K562 (cell line): ENCODE data around the gene IRS2. TPM values are rescaled to one million over a fixed set of nuclear protein-coding genes. Genes with fewer than 3 reads are reported as not detected.

Experiments used
- BRD4 ChIP-seq: fragments of 200-600 bp; sonication (generic); IDR thresholded peaks from 2 replicates; pipeline ENCODE4 v1.6.1; 2017; ENCODE audit warnings: inconsistent platforms
- BRF2 ChIP-seq: IDR thresholded peaks from 3 replicates; pipeline ENCODE4 v1.6.1; 2011; ENCODE audit warnings: borderline replicate concordance, mild to moderate bottlenecking; ENCODE audit not compliant: insufficient read length, insufficient read depth
- EP300 ChIP-seq: IDR thresholded peaks from 2 replicates; pipeline ENCODE4 v1.6.1; 2012; ENCODE audit warnings: low read length, improper control_type of control experiment
- KDM2B ChIP-seq: fragments of 250-450 bp; sonication (Bioruptor Pico); IDR thresholded peaks from 2 replicates; pipeline ENCODE4 v1.8.0; 2021; ENCODE audit warnings: mild to moderate bottlenecking, moderate library complexity
- MECOM ChIP-seq: fragments of 250-450 bp; sonication (Bioruptor Pico); IDR thresholded peaks from 2 replicates; pipeline ENCODE4 v1.8.0; 2022; ENCODE audit warnings: inconsistent platforms
- NFE2 ChIP-seq: IDR thresholded peaks from 2 replicates; pipeline ENCODE4 v1.6.1; 2014; ENCODE audit warnings: antibody characterized with exemption, low read depth
- NFIX ChIP-seq: fragments of 250-450 bp; sonication (Bioruptor Pico); IDR thresholded peaks from 2 replicates; pipeline ENCODE4 v1.4.0; 2020; ENCODE audit warnings: low read depth, mild to moderate bottlenecking, moderate library complexity
- PCBP1 ChIP-seq: fragments of 200-400 bp; formaldehyde crosslinking; IDR thresholded peaks from 2 replicates; pipeline ENCODE4 v1.6.1; 2018; ENCODE audit warnings: mild to moderate bottlenecking, low read depth, low read length; ENCODE audit not compliant: poor library complexity, severe bottlenecking
- PHTF2 ChIP-seq: fragments of 250-450 bp; sonication (Bioruptor Pico); IDR thresholded peaks from 2 replicates; pipeline ENCODE4 v1.5.0; 2021; ENCODE audit warnings: mild to moderate bottlenecking
- PTRF ChIP-seq: fragments of 450-650 bp; IDR thresholded peaks from 2 replicates; pipeline ENCODE4 v1.6.1; 2016; ENCODE audit warnings: mild to moderate bottlenecking, missing genetic modification characterization, missing compliant biosample characterization
- PTTG1 ChIP-seq: fragments of 450-650 bp; IDR thresholded peaks from 2 replicates; pipeline ENCODE4 v1.6.1; 2016; ENCODE audit warnings: low read depth, mild to moderate bottlenecking, missing genetic modification characterization, missing compliant biosample characterization
- SMARCE1 ChIP-seq: fragments of 450-650 bp; IDR thresholded peaks from 2 replicates; pipeline ENCODE4 v1.7.1; 2016; ENCODE audit warnings: mild to moderate bottlenecking
- SPI1 ChIP-seq: IDR thresholded peaks from 2 replicates; pipeline ENCODE4 v1.6.1; 2011; ENCODE audit warnings: low read depth, low read length, control low read depth, borderline replicate concordance
- SRSF1 ChIP-seq: fragments of 200-400 bp; formaldehyde crosslinking; IDR thresholded peaks from 2 replicates; pipeline ENCODE4 v1.6.1; 2017; ENCODE audit warnings: mild to moderate bottlenecking, low read depth, low read length, moderate library complexity
- TBL1XR1 ChIP-seq, 2 experiments: IDR thresholded peaks; 2 replicates each; pipeline ENCODE4 v1.6.1; 2012; ENCODE audit warnings: improper control_type of control experiment in 2 of 2, low read length in 2 of 2, mild to moderate bottlenecking in 1 of 2
- WHSC1 ChIP-seq: IDR thresholded peaks from one replicate; pipeline ENCODE4 v1.6.1; 2012; ENCODE audit warnings: low read length, control low read depth, inconsistent platforms
- ZBTB12 ChIP-seq: fragments of 250-450 bp; sonication (Bioruptor Pico); IDR thresholded peaks from 2 replicates; pipeline ENCODE4 v1.4.0; 2020
- ZBTB7A ChIP-seq: IDR thresholded peaks from 2 replicates; pipeline ENCODE4 v1.6.1; 2011; ENCODE audit warnings: low read depth, mild to moderate bottlenecking, low read length, moderate library complexity, borderline replicate concordance; ENCODE audit not compliant: control insufficient read depth
- ZNF217 ChIP-seq: sonication (generic); formaldehyde crosslinking; IDR thresholded peaks from 2 replicates; pipeline ENCODE4 v1.8.0; 2022; ENCODE audit warnings: mild to moderate bottlenecking, missing genetic modification reagents
- ZNF311 ChIP-seq: fragments of 250-450 bp; sonication (Bioruptor Pico); IDR thresholded peaks from 2 replicates; pipeline ENCODE4 v1.4.0; 2020; ENCODE audit warnings: mild to moderate bottlenecking, moderate library complexity
- ZNF395 ChIP-seq: fragments of 200-800 bp; sonication (Bioruptor generic); IDR thresholded peaks from 2 replicates; pipeline ENCODE4 v1.6.1; 2017; ENCODE audit warnings: missing genetic modification characterization, missing compliant biosample characterization
- ZNF583 ChIP-seq: fragments of 250-450 bp; sonication (Bioruptor Pico); IDR thresholded peaks from 2 replicates; pipeline ENCODE4 v1.4.0; 2020
- ZNF696 ChIP-seq: fragments of 250-450 bp; sonication (Bioruptor Pico); conservative IDR thresholded peaks from 2 replicates; pipeline ENCODE4 v1.4.0; 2020; ENCODE audit warnings: mild to moderate bottlenecking, moderate library complexity
- ZNF75A ChIP-seq: fragments of 450-650 bp; formaldehyde crosslinking; IDR thresholded peaks from 2 replicates; pipeline ENCODE4 v1.4.0; 2020; ENCODE audit warnings: mild to moderate bottlenecking
- ZNF764 ChIP-seq: fragments of 250-450 bp; sonication (Bioruptor Pico); IDR thresholded peaks from 2 replicates; pipeline ENCODE4 v1.4.0; 2020; ENCODE audit warnings: low read depth, mild to moderate bottlenecking, moderate library complexity
- polyA plus RNA-seq, 8 experiments: library from polyadenylated mRNA; depleted of rRNA in 4 of 8; stranded (reverse) in 5 of 8; unstranded in 3 of 8; fragments of >200 nt; fragmentation: Nextera tagmentation in 2 of 8; fragmentation: Illumina TruSeq in 1 of 8; extraction: Ambion mirVana in 2 of 8; extraction: Trizol in 1 of 8; gene quantifications; 2 replicates each; pipeline versions ENCODE4 v1.2.1 to v1.2.3, GENCODE V29; 2011 to 2014; ENCODE audit warnings: inconsistent platforms in 1 of 8, missing spikeins in 1 of 8
- total RNA-seq, 7 experiments: library from RNA; depleted of rRNA in 6 of 7; stranded (reverse); fragments of >200 nt in 6 of 7; fragmentation: Illumina TruSeq in 2 of 7; extraction: Trizol in 2 of 7; gene quantifications; 2 replicates each; pipeline versions ENCODE4 v1.2.1 to v1.2.3, GENCODE V29; 2011 to 2021; ENCODE audit warnings: low replicate concordance in 1 of 7

Gene IRS2
- total and polyA plus RNA-seq, 9 of the 15 experiments (the other 6 are each of a cell fraction or from before 2014, with no cell fraction given) = 0.36 to 4.6 (median 0.63) TPM

GRCh38 chr13:109707044-109707741, 79.2 kb downstream of the IRS2 start (continued):
- no peak for TF ChIP-seq ZNF75A (CRISPR knock-in tag)
- TF ChIP-seq KDM2B (CRISPR knock-in tag) = no peak
- no peak for TF ChIP-seq ZNF764
- TF ChIP-seq ZNF583 (CRISPR knock-in tag) = no peak
- TF ChIP-seq ZBTB7A = no peak
- TF ChIP-seq PTTG1 = no peak
- peak; percentile 92 for TF ChIP-seq EP300
- TF ChIP-seq ZNF696 (CRISPR knock-in tag) = no peak
- TF ChIP-seq PTRF (tag) = no peak; the same call in 1 of the 2 replicates
- no peak for TF ChIP-seq NFIX
- peak; percentile 8; the same call in 1 of the 2 replicates for TF ChIP-seq ZBTB12 (CRISPR knock-in tag)
- TF ChIP-seq ZNF395 (CRISPR knock-in tag) = no peak
- TF ChIP-seq TBL1XR1 (IDR thresholded peaks at IDR 0.05; ENCODE audit: low read length in 2 of 2) = no peak
- TF ChIP-seq NFE2 = no peak
- no peak for TF ChIP-seq BRF2
- TF ChIP-seq SPI1 = no peak
- no peak for TF ChIP-seq ZNF217 (CRISPR knock-in tag)
- TF ChIP-seq PHTF2 = no peak
- no peak for TF ChIP-seq PCBP1
- TF ChIP-seq MECOM (CRISPR knock-in tag) = no peak
- TF ChIP-seq SRSF1 = no peak
- TF ChIP-seq SMARCE1 = no peak
- TF ChIP-seq BRD4 = peak; percentile 27; the same call in 1 of the 2 replicates
- no peak for TF ChIP-seq ZNF311 (CRISPR knock-in tag)
- TF ChIP-seq WHSC1 = no peak
